ENCODE results near the gene PERM1. TPM values are rescaled to one million over a fixed set of nuclear protein-coding genes. Genes with fewer than 3 reads are reported as not detected.

PERM1 gene
- total RNA-seq, 1 donor from 2014 or later, result not detected

DNA sequence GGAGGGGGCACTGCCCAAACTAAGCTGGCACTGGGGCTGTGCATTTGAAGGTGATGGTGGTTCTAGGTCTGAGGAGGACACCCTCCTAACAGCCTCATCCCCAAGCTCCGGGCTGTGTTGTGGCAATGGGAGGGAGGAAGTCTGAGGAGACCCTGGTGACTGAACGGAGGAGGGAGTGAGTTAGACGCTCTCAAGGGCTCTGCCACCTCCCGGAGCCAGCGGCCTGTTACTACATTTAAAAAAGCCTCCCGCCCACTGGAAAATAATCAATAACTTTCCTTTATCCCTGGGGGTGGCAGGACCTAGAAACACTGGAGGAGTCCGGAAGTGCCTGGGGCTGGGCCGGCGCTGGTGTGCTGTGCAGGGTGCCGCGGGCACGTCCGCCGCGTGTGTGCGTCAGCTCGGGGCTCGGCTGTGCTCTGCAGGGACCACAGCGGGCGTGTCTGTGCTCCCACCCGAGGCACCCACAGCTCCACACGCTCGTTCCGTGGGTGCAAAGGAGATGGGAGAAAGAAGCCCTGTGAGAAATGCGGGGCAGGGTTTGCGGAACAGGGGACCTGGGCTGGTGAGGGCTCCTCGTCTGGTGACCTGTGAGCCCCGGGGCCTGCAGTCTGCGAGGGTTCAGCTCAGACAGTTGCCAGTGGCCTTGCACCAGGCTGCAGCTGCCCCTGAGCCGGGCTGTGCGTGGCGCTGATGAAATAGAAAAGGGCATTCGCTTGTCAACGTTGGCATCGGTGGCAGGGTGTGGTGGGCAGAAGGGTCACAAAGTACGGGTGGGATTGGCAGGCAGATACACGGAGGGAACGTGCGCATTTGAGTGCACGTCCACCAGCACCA is 52.9 kb downstream of the PERM1 start:
- no peak for TF ChIP-seq CTCF (IDR thresholded peaks at IDR 0.05; ENCODE audit: insufficient read depth, low read length, severe bottlenecking)
- peaks cover 41% of the 10 kb centered on the region for H3K27me3 ChIP-seq (ENCODE audit: control insufficient read depth, insufficient read depth, low read length)
- no peak for FAIRE-seq
- no peaks in the 10 kb centered on the region for H3K36me3 ChIP-seq (ENCODE audit: control insufficient read depth, insufficient read depth, low read length)
- H3K4me3 ChIP-seq (ENCODE audit: low read depth, low read length), result no peak overlapping the region
- DNase-seq (ENCODE audit: low read depth), result no peak

DNA sequence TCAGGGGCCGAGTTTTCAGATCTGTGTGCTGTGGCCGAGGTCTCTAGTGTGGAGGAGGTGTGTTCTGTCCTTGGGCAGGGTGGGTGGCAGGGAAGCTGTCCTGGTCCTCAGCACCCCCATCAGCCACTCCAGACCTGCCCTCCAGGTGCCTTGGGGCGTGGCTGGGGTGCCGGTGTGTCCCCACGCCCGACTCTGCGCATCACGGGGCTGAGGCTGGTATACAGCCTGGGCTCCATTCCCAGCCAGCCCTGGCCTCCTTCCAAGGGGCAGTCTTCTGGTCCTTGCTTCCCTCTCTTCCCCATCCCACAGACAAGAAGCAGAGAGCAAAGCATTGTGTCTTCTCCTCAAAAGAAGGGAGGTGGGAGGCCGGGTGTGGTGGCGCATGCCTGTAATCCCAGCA is 54.1 kb downstream of the PERM1 start:
- FAIRE-seq (no peak), DNase-seq (ENCODE audit: low read depth) (no peak)
- H3K4me3 ChIP-seq (ENCODE audit: low read depth, low read length), result no peak overlapping the region

GRCh38 chr1:927234-927633 is 54.7 kb downstream of the PERM1 start:
- no peak for TF ChIP-seq CTCF (IDR thresholded peaks at IDR 0.05; ENCODE audit: insufficient read depth, low read length, severe bottlenecking)
- no peak overlapping the region for H3K4me3 ChIP-seq (ENCODE audit: low read depth, low read length)
- DNase-seq (ENCODE audit: low read depth) (no peak), FAIRE-seq (no peak)
- no peaks in the 10 kb centered on the region for H3K36me3 ChIP-seq (ENCODE audit: control insufficient read depth, insufficient read depth, low read length)
- H3K27me3 ChIP-seq (ENCODE audit: control insufficient read depth, insufficient read depth, low read length), result peaks cover 40% of the 10 kb centered on the region

More for the DNA sequence above, 54.1 kb downstream of the PERM1 start:
- TF ChIP-seq CTCF (IDR thresholded peaks at IDR 0.05; ENCODE audit: insufficient read depth, low read length, severe bottlenecking), result no peak
- no peaks in the 10 kb centered on the region for H3K36me3 ChIP-seq (ENCODE audit: control insufficient read depth, insufficient read depth, low read length)
- H3K27me3 ChIP-seq (ENCODE audit: control insufficient read depth, insufficient read depth, low read length), result peaks cover 38% of the 10 kb centered on the region

DNA sequence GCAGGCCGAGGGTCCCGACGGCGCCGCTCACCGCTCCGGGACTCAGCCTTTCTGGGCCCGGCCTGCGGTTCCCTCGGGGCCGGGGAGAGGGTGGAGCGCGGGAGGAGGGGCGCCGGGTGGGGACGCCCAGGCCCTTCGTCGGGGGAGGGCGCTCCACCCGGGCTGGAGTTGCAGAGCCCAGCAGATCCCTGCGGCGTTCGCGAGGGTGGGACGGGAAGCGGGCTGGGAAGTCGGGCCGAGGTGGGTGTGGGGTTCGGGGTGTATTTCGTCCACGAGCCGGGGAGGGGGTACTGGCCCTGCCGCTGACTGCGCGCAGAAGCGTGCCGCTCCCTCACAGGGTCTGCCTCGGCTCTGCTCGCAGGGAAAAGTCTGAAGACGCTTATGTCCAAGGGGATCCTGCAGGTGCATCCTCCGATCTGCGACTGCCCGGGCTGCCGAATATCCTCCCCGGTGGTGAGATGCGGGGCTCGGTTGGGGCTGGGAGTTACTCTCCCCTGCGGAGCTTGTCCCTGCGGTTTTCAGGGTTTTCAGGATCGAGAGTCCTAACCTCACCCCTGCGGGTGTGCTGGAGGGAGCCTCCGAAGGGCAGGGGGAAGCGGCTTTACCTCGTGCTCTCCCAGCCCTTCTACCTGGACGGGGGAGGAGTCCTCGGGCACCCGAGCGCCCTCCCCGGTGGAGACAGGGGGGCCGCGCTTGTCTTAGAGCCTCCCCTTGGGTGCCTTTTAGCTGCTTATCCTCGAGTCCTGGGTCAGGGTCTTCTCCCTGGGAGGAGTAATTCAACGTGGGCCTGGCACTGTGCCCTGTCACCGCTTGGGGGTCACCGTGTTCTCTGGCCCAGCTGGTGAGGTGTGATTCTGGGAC is 56.1 kb downstream of the PERM1 start:
- no peak for TF ChIP-seq CTCF (IDR thresholded peaks at IDR 0.05; ENCODE audit: insufficient read depth, low read length, severe bottlenecking)
- FAIRE-seq (no peak), DNase-seq (ENCODE audit: low read depth) (no peak)
- no peaks in the 10 kb centered on the region for H3K36me3 ChIP-seq (ENCODE audit: control insufficient read depth, insufficient read depth, low read length)
- H3K27me3 ChIP-seq (ENCODE audit: control insufficient read depth, insufficient read depth, low read length), result peaks cover 44% of the 10 kb centered on the region
- H3K4me3 ChIP-seq (ENCODE audit: low read depth, low read length), result no peak overlapping the region

Other genes with a start within 250 kb of the PERM1 start
- gene SAMD11, start 58.2 kb downstream of the PERM1 start, total RNA-seq, result 0.51 and 0.53 TPM in 2 replicates
- gene NOC2L, start 22.8 kb downstream of the PERM1 start, total RNA-seq, result 116 and 128 TPM in 2 replicates
- 4.5 and 6.8 TPM in 2 replicates for gene KLHL17, start 21.5 kb downstream of the PERM1 start, total RNA-seq
- 1.6 and 5.4 TPM in 2 replicates for gene PLEKHN1, start 15.6 kb downstream of the PERM1 start, total RNA-seq
- gene HES4, start 18.0 kb upstream of the PERM1 start, total RNA-seq, result 42.6 and 83.5 TPM in 2 replicates
- gene ISG15, start 31.4 kb upstream of the PERM1 start, total RNA-seq, result 18.2 and 25.7 TPM in 2 replicates
- 117 and 132 TPM in 2 replicates for gene AGRN, start 38.0 kb upstream of the PERM1 start, total RNA-seq
- 9.0 and 14.6 TPM in 2 replicates for gene RNF223, start 92.2 kb upstream of the PERM1 start, total RNA-seq
- gene C1orf159, start 134.0 kb upstream of the PERM1 start, total RNA-seq, result 5.9 and 8.2 TPM in 2 replicates
- not detected in 2 replicates for gene TTLL10, start 191.8 kb upstream of the PERM1 start, total RNA-seq
- gene TNFRSF18, start 224.5 kb upstream of the PERM1 start, total RNA-seq, result 1.7 TPM in 1 of 2 replicates, not detected in the other
- gene TNFRSF4, start 232.1 kb upstream of the PERM1 start, total RNA-seq, result 0.13 TPM in 1 of 2 replicates, not detected in the other
- gene SDF4, start 249.9 kb upstream of the PERM1 start, total RNA-seq, result 68.2 and 81.3 TPM in 2 replicates

Data from bronchial epithelial cell (primary cell).